GM19372 (cell line): ENCODE results near the gene MAD2L2.

ENCODE experiments used
- ATAC-seq: cut with Tn5 transposase; IDR thresholded peaks from one replicate; pipeline ENCODE4 v1.9.1; 2021; ENCODE audit warnings: mild to moderate bottlenecking, low read depth, moderate library complexity; ENCODE audit not compliant: unreplicated experiment

MAD2L2 gene

GRCh38 chr1:11705596-11705995 lies 24.6 kb upstream of the MAD2L2 start:
- ATAC-seq: no peak

GRCh38 chr1:11704691-11705475 lies 23.9 kb upstream of the MAD2L2 start:
- no peak for ATAC-seq

GRCh38 chr1:11704194-11704529 lies 23.2 kb upstream of the MAD2L2 start:
- ATAC-seq: no peak

- no peak for ATAC-seq
Measured at GRCh38 chr1:11703357-11704193, 22.6 kb upstream of the MAD2L2 start.

GRCh38 chr1:11701981-11702803 lies 21.2 kb upstream of the MAD2L2 start:
- ATAC-seq: no peak

GRCh38 chr1:11701551-11701961 lies 20.6 kb upstream of the MAD2L2 start:
- no peak for ATAC-seq

- ATAC-seq: no peak
Measured at GRCh38 chr1:11700601-11701467, 19.9 kb upstream of the MAD2L2 start.

- ATAC-seq: no peak
Measured at GRCh38 chr1:11697893-11698210, 16.9 kb upstream of the MAD2L2 start.

- no peak for ATAC-seq
Measured at GRCh38 chr1:11697188-11697892, 16.4 kb upstream of the MAD2L2 start.

- no peak for ATAC-seq
Measured at GRCh38 chr1:11695861-11696260, 14.9 kb upstream of the MAD2L2 start.

- no peak for ATAC-seq
Measured at GRCh38 chr1:11693917-11694316, 13.0 kb upstream of the MAD2L2 start.

- ATAC-seq: no peak
Measured at GRCh38 chr1:11693024-11693590, 12.2 kb upstream of the MAD2L2 start.

GRCh38 chr1:11691928-11692711 lies 11.2 kb upstream of the MAD2L2 start:
- no peak for ATAC-seq

- no peak for ATAC-seq
Measured at GRCh38 chr1:11691302-11691914, 10.5 kb upstream of the MAD2L2 start, which contains the start of gene DRAXIN. TSS of gene DRAXIN (plus strand) at chr1:11691710. CDS start at chr1:11706259, 14,549 bp downstream.

- ATAC-seq: no peak
Measured at GRCh38 chr1:11690397-11691301, 9.7 kb upstream of the MAD2L2 start.

- no peak for ATAC-seq
Measured at GRCh38 chr1:11688506-11688905, 7.6 kb upstream of the MAD2L2 start.

- ATAC-seq: no peak
Measured at GRCh38 chr1:11685210-11685752, 4.3 kb upstream of the MAD2L2 start.
